ENCODE results near the gene PPP4C.

The PPP4C gene

GRCh38 chr16:30090610-30091331, 15.0 kb downstream of the PPP4C start:
- DNase-seq: no peak
- intact Hi-C loops (cut with DNase I): no loop called here

GRCh38 chr16:30091474-30092372, 15.9 kb downstream of the PPP4C start, which contains the start of gene TBX6:
Gene TBX6, minus strand, starts transcription at chr16:30091924. Its CDS starts 731 bp downstream, at chr16:30091193.
- intact Hi-C loops (cut with DNase I): no loop called here
- peak; percentile 87 to 98 (median 95) for DNase-seq

- peak; percentile 29 to 87 (median 69) for DNase-seq
- intact Hi-C loops (cut with DNase I): no loop called here
These were observed 16.7 kb downstream of the PPP4C start for GRCh38 chr16:30092373-30093010.

- intact Hi-C loops (cut with DNase I): no loop called here
- no peak for DNase-seq
These were observed 18.9 kb downstream of the PPP4C start for GRCh38 chr16:30094541-30095165.

GRCh38 chr16:30095166-30096078, 19.6 kb downstream of the PPP4C start:
- DNase-seq: peak in 10 of 42 donors; percentile 11 to 54 (median 27)
- intact Hi-C loops (cut with DNase I): no loop called here

GRCh38 chr16:30096105-30096861, 20.5 kb downstream of the PPP4C start, which contains the start of gene YPEL3:
Gene YPEL3, minus strand, starts transcription at chr16:30096213. Its CDS starts 731 bp downstream, at chr16:30095482.
- DNase-seq: peak; percentile 83 to 97 (median 93)
- intact Hi-C loops (cut with DNase I): no loop called here

GRCh38 chr16:30096862-30097563, 21.2 kb downstream of the PPP4C start:
- intact Hi-C loops (cut with DNase I): no loop called here

GRCh38 chr16:30104090-30104489, 28.3 kb downstream of the PPP4C start:
- intact Hi-C loops (cut with DNase I): no loop called here

More at GRCh38 chr16:30096862-30097563, 21.2 kb downstream of the PPP4C start:
- DNase-seq: no peak

GRCh38 chr16:30104492-30104891, 28.7 kb downstream of the PPP4C start:
- intact Hi-C loops (cut with DNase I): no loop called here
- no peak for DNase-seq

More at GRCh38 chr16:30104090-30104489, 28.3 kb downstream of the PPP4C start:
- no peak for DNase-seq

GRCh38 chr16:30108059-30108850, 32.5 kb downstream of the PPP4C start:
- intact Hi-C loops (cut with DNase I): no loop called here
- DNase-seq: no peak

- intact Hi-C loops (cut with DNase I): no loop called here
- no peak for DNase-seq
These were observed 34.9 kb downstream of the PPP4C start for GRCh38 chr16:30110661-30111060.

- intact Hi-C loops (cut with DNase I): no loop called here
These were observed 36.6 kb downstream of the PPP4C start for GRCh38 chr16:30112197-30113030.

GRCh38 chr16:30113031-30113710, 37.4 kb downstream of the PPP4C start, which contains the start of gene GDPD3:
Gene GDPD3, minus strand, starts transcription at chr16:30113537. Its CDS starts 59 bp downstream, at chr16:30113478.
- no peak for DNase-seq
- intact Hi-C loops (cut with DNase I): no loop called here

More at GRCh38 chr16:30112197-30113030, 36.6 kb downstream of the PPP4C start:
- peak in 25 of 42 donors; percentile 21 to 79 (median 54) for DNase-seq

GRCh38 chr16:30113711-30114333, 38.0 kb downstream of the PPP4C start:
- intact Hi-C loops (cut with DNase I): no loop called here
- no peak for DNase-seq
